Activated T-helper 9 cell treated with anti-CD3 and anti-CD28 coated beads, Interleukin-2, amount 50 U/mL, for 16 hours (primary cell): ENCODE measurements around the gene ZFP36.

ENCODE experiments used
- DNase-seq: peaks from one replicate; pipeline ENCODE4 v3.0.0-alpha.2; 2020; ENCODE audit warnings: low read depth

ZFP36 gene

DNA sequence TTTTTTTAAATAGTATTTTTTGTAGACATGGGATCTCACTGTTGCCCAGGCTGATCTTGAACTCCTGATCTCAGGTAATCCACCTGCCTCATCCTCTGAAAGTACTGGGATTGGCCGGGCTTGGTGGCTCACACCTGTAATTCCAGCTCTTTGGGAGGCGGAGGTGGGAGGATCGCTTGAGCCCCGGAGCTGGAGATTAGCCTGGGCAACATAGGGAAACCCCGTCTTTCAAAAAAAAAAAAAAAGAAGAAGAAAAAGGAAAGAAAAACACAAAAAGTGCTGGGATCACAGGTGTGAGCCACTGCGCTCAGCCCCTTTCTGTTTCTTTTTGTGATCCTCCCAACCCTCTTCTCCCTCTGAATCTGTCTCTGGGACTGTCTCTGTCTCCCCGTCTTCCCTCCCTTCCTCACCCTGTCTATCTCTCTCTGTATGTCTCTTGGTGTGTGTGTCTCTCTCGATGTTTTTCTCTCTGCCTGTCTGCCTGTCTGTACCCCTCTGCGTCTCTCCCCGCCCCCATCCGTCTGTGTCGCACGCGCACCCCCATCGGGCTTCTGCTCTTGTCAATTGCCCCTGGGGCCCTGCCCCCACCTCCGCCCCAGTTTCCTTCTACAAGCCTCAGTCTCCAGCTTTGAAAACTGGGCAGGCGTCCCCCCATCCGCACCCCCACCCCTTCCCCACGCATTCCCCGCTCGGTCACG, 540 bp upstream of the ZFP36 start:
- peak; percentile 70 for DNase-seq

DNA sequence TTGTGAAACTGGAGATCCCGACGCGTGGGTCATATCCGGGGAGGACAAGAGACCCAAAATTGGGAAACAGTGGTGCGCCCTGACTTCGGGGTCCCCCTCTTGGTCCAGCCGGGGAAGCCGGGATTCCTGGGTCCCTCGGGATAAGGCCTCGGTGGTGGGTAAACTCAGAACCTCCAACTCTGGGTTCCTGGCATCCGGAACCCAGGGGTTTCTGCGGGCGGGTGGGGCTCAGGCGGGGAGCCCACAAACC, 688 bp downstream of the ZFP36 start:
- DNase-seq, result no peak

DNA sequence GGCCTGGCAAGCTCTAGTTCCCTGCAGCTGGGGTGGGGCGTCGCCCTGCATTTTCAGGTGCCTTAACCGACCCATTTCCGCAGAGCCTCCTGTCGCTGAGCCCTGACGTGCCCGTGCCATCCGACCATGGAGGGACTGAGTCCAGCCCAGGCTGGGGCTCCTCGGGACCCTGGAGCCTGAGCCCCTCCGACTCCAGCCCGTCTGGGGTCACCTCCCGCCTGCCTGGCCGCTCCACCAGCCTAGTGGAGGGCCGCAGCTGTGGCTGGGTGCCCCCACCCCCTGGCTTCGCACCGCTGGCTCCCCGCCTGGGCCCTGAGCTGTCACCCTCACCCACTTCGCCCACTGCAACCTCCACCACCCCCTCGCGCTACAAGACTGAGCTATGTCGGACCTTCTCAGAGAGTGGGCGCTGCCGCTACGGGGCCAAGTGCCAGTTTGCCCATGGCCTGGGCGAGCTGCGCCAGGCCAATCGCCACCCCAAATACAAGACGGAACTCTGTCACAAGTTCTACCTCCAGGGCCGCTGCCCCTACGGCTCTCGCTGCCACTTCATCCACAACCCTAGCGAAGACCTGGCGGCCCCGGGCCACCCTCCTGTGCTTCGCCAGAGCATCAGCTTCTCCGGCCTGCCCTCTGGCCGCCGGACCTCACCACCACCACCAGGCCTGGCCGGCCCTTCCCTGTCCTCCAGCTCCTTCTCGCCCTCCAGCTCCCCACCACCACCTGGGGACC, 1.2 kb downstream of the ZFP36 start:
- DNase-seq, result peak; percentile 42

DNA sequence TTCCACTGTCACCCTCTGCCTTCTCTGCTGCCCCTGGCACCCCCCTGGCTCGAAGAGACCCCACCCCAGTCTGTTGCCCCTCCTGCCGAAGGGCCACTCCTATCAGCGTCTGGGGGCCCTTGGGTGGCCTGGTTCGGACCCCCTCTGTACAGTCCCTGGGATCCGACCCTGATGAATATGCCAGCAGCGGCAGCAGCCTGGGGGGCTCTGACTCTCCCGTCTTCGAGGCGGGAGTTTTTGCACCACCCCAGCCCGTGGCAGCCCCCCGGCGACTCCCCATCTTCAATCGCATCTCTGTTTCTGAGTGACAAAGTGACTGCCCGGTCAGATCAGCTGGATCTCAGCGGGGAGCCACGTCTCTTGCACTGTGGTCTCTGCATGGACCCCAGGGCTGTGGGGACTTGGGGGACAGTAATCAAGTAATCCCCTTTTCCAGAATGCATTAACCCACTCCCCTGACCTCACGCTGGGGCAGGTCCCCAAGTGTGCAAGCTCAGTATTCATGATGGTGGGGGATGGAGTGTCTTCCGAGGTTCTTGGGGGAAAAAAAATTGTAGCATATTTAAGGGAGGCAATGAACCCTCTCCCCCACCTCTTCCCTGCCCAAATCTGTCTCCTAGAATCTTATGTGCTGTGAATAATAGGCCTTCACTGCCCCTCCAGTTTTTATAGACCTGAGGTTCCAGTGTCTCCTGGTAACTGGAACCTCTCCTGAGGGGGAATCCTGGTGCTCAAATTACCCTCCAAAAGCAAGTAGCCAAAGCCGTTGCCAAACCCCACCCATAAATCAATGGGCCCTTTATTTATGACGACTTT, 2.0 kb downstream of the ZFP36 start:
- no peak for DNase-seq

DNA sequence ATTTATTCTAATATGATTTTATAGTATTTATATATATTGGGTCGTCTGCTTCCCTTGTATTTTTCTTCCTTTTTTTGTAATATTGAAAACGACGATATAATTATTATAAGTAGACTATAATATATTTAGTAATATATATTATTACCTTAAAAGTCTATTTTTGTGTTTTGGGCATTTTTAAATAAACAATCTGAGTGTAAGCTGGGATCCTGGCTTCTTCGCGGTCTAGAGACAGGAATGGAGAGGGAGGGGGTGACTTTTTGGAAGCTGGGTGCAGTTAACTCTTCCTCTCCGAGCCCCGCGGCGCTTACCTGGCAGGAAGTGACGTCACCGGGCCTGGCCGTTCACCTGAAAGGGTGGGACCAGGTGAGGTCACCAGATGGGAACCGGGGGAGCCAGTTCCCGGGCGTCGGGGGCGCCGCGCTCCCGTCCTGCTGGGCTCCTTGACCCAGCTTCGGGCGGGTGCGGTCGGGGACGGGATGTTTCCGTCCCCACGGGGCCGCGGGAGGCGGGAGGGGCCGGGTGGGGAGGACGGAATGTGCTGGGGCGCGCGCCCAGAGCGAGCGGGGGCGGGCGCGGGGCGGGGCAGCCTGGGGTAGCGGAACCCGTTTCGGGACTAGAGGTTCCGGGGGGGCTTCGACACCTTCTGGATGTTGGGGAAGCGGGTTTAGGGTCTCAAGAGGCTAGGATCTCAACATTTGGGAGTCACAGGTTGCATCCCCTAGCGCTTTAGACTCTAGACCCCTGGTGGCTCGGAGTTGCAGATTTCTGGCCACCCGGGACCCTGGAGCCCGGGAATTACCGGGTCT, 2.8 kb downstream of the ZFP36 start:
- peak; percentile 63 for DNase-seq

DNA sequence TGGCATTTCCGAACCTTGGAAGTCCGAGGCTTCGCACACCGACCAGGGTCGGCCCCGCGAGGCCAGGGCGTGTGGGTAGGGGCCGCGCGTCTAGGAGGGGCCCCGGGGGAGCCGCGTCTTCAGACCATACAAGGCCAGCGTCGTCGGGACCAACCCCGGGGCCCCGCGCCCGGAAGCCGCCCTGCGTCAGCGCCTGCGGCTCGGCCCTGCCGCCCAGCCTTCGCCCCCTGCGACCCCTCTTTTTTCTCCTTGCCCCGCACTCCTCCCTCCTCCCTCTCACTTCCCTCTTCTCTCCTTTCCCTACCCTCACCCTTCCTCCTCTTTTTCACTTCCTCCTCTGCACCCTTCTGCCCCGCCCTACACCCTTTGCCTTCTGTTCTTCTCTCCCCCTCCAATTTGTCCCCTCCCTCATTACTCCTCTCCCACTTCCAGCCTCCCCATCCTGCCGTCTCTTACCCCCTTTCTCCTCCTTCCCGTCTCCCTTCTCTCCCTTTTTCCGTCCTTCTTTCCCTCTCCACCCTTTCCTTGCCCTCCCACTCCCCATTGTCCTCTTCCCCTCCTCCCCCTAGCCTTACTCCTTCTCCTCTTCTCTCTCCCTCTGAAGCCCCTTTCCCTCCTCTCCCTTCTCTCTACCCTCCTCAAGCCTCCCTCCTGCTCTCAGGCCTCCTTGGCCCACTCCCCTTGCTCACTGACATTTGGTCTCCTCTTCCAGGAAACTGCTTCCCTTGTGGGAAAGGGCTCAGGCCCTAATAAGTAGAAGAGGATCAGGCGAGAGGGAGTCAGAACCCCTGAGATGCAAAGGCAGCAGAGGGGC, 3.6 kb downstream of the ZFP36 start:
- peak; percentile 53 for DNase-seq

DNA sequence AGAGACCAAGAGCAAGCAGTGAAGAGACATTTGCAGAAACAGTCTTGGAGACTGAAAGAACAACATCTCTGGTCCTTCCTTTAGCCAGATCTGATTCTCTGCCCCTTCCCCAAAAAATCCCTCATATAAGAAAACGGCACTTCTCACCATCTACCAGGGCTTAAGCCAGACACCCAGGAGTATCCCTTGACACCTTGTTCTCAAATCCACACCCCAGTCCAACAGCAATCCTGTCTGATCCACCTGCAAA, 4.1 kb downstream of the ZFP36 start:
- no peak for DNase-seq

DNA sequence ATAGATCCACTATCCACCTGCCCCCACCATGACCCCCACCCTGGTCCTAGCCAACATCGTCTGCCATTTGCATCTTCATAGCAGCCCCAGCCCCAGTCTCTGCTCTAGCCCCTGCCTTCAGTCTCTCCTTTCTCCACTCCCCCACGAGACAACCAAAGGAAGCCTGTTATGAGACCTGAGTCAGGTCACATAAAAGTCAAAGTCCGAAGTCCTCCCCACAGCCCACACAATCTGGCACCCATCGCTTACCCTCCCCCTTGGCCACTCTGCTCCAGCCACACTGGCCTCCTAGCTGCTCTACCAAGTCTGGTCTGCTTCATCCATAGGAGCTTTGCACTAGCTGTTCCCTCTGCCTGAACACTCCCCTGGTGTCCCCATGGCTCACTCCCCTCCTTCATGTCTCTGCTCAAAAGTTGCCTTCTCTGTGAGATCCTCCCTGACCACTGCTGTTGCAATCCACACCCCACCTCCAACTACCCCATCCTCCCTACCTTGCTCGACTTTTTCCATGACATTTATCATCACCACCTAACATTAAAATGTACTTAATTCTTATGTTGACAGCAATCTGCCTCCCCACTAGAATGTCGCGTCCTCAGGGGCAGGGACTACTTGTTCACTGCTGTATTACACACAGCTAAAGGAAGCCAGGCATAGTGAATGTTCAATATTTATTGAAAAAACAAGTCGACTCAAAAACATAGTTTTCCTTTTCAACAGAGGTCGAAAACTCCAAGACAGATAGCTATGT, 4.6 kb downstream of the ZFP36 start:
- no peak for DNase-seq

DNA sequence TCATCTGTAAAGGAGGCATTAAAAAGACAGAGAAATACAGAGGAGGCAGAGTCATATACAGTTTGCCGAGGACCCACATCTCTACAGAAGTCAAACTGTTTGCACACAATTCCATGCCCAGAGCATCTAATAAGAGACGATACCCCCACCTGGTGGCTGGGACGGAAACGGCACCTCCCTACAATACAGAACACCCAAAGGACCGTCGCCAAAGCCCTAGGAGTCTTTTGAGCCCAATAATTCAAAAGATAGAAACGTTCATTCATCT, 5.1 kb downstream of the ZFP36 start:
- DNase-seq, result peak; percentile 82

DNA sequence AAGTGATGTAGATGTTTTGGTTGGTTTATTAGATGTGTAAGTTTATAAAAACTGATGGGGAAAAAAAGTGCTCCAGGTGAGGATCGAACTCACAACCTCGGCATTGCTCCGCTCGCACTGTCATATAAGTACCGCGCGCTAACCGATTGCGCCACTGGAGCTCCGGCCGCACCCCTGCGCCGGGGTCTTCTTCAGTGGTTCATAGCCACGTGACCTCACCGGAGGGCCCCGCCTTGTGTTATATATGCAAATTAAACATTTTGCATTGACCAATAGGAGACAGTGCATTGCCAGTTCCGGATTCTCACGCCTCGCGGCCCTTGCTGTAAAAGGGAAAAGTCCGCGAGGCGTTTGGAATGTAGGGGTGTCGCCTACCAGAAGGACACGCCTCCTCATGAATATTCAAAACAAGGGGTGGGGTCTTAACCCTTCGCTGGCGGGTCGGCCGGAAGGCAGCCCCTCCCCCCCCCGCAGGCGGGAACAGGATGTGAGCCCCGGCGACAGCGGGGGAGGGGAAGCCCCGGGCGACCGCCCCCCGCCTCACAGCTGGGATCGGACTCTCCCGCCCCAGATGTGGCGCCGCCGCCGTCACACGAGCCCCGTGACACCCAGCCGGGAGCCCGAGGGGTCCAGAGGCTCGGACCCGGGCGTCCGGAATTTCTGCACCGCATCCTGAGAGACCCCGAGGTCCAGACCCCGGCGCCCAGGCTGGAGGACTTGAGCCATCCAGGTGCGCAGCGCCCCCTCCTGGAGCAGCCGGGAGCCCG, 5.6 kb downstream of the ZFP36 start, which contains the start of gene PLEKHG2:
PLEKHG2 (plus strand) TSS at position 570 of the 767 bp plus-strand sequence. CDS start 1,418 bp downstream, outside the sequence.
- peak; percentile 93 for DNase-seq

DNA sequence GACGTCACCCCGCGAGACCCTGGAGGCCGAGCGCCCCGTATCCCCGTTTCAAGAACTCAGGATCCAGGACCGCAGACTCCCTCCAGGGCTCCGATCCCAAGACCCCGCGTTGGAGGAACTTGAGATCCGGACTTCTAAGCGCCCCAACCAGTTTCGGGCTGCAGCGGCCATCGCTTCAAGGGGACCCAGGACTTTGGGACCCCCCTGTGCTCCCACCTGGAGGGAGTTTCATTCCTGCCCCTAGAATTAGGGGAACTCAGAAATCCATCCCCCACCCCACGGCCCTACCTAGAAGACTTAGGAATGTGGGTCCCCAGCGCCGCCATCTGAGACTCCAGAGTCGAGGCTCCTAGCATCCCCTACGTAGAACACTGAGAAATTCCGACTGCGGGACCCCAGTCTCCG, 6.2 kb downstream of the ZFP36 start:
- DNase-seq, result no peak

DNA sequence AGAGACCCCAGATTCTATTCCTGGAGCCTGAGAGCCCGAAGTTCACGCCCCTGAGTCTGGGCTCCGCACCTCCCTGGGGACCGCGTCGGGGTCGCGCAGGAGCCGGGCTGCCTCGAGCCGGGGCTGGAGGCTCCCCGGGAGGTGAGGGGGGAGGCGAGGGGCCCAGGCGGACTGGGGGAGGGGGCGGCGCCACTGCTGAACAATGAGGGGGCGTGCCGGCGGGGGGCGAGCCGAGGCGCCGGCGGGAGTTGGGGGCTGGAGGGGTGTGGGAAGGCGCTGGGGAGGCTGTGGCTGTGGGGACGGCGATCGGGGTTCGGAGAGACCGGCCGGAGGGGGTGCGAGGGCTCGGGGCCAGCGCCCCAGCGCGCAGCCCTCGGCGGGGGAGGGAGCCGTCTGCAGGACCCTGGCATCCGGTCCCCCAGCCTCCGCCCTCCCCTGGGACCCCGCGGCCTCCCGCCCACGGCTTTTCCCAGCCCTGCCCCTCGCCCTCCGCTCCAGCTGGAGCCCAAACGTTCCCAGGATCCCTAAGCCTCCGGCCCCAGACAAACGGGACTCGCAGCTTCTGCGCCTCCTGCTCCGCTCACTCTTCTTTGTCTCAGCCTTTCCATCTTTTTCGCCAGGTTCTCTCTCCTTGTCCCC, 6.7 kb downstream of the ZFP36 start:
- DNase-seq, result no peak

DNA sequence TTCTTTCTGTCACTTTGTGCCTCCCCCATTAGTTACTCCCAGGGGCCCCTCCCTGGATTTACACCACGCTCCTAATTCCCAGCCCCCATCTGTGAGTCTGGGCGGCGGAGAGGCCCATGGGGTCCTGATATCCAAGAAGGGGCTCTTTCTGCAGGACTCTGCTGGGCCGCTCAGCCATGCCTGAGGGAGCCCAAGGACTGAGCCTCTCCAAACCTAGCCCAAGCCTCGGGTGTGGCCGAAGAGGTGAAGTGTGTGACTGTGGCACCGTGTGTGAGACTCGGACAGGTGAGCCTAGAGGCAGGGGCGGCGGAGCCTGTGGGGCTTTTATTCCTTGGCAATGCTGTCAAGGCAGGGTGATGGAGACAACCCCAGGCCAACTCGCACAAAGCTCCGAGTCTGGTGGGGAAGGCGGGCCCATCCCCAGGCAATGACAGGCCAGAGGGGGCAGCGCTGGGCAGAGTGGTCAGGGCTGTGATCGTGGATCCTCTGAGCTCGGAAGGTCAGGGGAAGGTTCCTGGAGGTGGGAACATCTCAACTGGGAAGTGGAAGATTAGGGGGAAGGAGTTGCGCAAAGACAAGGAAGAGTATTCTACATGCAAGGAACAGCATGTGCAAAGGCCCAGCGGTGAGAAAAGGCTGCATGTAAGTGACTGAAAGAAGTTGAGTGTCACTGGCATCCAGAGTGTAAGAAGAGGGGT, 7.4 kb downstream of the ZFP36 start:
- no peak for DNase-seq

DNA sequence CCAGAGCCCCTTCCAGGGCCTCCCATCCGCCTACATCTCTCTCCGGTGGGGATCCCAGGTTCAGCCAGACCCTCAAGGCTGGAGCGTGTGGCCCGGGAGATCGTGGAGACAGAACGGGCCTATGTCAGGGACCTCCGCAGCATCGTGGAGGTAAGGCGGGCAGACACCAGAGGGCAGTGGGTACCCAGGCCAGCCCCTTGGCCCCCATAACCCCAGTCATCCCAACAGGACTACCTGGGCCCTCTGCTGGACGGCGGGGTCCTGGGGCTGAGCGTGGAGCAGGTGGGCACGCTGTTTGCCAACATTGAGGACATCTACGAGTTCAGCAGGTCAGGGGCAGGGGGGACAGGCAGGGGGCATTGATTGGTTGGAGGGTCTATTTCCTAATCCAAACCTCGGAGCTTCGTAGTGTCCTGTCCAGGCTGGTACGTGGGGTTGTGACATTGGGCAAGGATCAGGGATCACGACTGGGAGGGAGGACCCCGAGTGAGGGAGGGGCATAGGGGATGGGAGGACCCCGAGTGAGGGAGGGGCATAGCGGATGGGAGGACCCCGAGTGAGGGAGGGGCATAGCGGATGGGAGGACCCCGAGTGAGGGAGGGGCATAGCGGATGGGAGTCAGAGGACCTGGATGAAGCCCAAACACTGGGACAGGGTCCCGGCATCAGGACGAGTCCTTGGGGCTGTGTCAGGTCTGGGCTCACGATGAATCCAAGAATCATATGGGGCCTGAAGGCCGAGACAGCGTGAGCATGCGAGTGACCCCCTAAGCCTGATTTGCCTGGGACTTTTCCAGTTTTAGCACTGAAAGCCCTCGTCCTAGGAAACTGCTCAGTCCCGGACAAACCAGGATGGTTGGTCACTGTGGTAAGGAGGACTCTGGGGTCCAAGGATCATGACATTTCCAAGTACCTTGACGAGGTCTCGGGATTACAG, 8.7 kb downstream of the ZFP36 start:
- DNase-seq, result no peak

DNA sequence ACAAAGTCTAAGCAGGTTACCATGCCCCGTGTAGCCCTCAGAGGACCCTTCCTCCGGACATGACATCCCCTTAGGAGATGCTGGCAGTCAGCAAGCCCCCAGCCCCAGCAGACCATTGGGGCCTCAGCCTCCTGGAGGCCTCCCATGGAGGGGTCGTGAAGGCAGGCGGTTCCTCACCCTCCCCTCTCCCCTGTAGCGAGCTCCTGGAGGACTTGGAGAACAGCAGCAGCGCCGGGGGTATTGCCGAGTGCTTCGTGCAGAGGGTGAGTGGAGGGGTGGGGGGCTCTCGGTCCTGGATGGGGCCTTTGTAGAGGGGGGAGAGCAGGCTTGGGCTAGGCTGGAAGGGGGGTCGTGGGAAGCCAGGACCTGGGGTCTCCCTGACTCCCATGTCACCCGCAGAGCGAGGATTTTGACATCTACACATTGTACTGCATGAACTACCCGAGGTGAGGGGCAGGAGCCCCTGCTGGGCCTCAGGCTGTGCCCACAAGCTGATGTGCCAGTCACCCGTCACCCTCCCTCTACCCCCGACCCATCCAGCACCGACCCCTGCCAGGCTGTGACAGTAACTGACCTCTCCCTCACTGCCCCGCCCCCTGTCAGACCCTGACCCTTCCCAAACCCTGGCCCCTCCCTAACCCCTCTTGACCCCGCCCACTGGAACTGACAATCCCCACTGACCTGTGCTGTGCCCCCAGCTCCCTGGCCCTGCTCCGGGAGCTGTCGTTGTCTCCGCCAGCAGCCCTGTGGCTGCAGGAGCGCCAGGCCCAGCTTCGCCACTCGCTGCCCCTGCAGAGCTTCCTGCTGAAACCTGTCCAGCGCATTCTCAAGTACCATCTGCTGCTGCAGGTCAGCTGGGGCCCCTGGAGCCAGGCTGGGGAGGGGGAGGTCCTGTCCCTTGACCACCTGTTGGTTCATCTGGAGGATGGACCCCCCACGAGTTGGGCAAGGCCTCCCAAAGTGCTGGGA, 9.8 kb downstream of the ZFP36 start:
- DNase-seq, result no peak

DNA sequence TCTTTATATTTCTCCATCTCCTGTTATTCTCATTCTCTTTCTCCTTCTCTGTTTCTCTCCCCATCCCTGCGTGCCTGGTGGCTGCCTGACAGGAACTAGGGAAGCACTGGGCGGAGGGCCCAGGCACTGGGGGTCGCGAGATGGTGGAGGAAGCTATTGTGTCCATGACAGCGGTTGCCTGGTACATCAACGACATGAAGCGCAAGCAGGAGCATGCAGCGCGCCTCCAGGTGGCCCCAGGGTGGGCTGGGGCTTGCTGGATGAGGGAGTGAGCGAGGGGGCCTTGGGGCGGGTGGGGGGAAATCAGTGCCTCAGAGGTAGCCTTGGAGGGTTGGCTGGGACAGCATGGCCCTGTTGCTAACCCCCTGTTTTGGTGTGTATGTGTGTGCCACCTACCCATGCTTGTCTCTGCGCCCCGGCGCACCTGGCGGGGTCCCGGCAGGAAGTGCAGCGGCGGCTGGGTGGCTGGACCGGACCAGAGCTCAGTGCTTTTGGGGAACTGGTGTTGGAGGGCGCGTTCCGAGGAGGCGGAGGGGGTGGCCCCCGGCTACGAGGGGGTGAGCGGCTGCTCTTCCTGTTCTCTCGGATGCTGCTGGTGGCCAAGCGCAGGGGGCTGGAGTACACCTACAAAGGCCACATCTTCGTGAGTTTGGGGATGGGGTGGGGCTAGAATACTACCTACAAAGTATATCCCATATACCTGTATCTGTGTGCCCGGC, 11.0 kb downstream of the ZFP36 start:
- DNase-seq, result no peak
